ENCODE results near the gene SERPINA10.

SERPINA10 gene, protein sequence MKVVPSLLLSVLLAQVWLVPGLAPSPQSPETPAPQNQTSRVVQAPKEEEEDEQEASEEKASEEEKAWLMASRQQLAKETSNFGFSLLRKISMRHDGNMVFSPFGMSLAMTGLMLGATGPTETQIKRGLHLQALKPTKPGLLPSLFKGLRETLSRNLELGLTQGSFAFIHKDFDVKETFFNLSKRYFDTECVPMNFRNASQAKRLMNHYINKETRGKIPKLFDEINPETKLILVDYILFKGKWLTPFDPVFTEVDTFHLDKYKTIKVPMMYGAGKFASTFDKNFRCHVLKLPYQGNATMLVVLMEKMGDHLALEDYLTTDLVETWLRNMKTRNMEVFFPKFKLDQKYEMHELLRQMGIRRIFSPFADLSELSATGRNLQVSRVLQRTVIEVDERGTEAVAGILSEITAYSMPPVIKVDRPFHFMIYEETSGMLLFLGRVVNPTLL

DNA sequence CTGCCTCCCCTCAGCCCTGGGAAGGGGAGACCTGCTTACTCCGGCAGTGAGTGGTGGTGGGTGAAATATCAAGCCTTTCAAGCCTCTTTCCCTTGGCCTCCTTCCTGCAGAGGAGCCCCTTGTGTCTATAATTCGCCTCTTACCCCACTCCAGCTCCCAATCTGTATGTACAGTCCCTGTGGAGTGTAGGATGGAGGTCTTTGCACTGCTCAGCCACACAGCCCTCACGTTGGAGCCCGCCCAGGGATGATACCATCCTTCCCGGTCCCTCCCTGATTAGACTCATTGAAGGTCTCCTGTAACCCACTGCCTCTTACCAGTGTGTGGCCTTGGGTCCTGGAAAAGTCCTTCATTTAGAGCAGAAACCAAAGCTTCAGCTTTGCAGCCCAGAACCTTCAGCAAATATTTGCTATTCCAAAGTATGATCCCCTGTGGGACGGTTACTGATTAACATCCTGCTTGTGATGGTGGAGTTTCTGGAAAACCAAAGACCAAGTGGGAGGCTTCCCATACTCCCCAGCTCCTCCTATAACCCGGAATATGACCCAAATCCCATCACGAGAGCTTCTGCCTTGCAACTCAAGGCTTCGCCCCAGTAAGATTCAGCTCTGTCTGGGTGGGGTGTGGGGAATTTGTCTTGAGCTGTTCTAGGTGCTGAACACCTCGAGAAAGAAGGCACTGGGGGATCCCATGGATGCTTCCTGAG, at the start of gene SERPINA10:
Gene SERPINA10 (minus strand): TSS at position 397 of the 706 bp plus-strand sequence. CDS start 2,675 bp downstream, outside the sequence.
- no peak within 1 kb of the TSS for H3K4me3 ChIP-seq (ENCODE audit: low read depth, low read length)
- no peak for DNase-seq (ENCODE audit: low read depth)
- TF ChIP-seq MYC (IDR thresholded peaks at IDR 0.05; ENCODE audit: low read depth, low read length) (no peak), POLR2A (IDR thresholded peaks at IDR 0.05; ENCODE audit: extremely low read depth, insufficient read length) (no peak)
- TF ChIP-seq, protein P1, sequence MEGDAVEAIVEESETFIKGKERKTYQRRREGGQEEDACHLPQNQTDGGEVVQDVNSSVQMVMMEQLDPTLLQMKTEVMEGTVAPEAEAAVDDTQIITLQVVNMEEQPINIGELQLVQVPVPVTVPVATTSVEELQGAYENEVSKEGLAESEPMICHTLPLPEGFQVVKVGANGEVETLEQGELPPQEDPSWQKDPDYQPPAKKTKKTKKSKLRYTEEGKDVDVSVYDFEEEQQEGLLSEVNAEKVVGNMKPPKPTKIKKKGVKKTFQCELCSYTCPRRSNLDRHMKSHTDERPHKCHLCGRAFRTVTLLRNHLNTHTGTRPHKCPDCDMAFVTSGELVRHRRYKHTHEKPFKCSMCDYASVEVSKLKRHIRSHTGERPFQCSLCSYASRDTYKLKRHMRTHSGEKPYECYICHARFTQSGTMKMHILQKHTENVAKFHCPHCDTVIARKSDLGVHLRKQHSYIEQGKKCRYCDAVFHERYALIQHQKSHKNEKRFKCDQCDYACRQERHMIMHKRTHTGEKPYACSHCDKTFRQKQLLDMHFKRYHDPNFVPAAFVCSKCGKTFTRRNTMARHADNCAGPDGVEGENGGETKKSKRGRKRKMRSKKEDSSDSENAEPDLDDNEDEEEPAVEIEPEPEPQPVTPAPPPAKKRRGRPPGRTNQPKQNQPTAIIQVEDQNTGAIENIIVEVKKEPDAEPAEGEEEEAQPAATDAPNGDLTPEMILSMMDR (IDR thresholded peaks at IDR 0.05; ENCODE audit: low read depth, low read length): no peak
- TF ChIP-seq, protein P2, sequence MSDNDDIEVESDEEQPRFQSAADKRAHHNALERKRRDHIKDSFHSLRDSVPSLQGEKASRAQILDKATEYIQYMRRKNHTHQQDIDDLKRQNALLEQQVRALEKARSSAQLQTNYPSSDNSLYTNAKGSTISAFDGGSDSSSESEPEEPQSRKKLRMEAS (IDR thresholded peaks at IDR 0.05; ENCODE audit: low read depth, low read length): no peak

- DNase-seq (ENCODE audit: low read depth): peak; percentile 22
- TF ChIP-seq, protein P1 (IDR thresholded peaks at IDR 0.05; ENCODE audit: low read depth, low read length): no peak
- no peak overlapping the region for H3K4me3 ChIP-seq (ENCODE audit: low read depth, low read length)
Measured at GRCh38 chr14:94342334-94342934, 49.4 kb upstream of the SERPINA10 start.

GRCh38 chr14:94341656-94342333, 48.7 kb upstream of the SERPINA10 start:
- peak; percentile 39 for DNase-seq (ENCODE audit: low read depth)
- TF ChIP-seq, protein P2 (IDR thresholded peaks at IDR 0.05; ENCODE audit: low read depth, low read length): no peak
- no peak for TF ChIP-seq POLR2A (IDR thresholded peaks at IDR 0.05; ENCODE audit: extremely low read depth, insufficient read length)
- no peak for TF ChIP-seq MYC (IDR thresholded peaks at IDR 0.05; ENCODE audit: low read depth, low read length)
- TF ChIP-seq, protein P1 (IDR thresholded peaks at IDR 0.05; ENCODE audit: low read depth, low read length): no peak
- H3K4me3 ChIP-seq (ENCODE audit: low read depth, low read length): no peak overlapping the region

DNA sequence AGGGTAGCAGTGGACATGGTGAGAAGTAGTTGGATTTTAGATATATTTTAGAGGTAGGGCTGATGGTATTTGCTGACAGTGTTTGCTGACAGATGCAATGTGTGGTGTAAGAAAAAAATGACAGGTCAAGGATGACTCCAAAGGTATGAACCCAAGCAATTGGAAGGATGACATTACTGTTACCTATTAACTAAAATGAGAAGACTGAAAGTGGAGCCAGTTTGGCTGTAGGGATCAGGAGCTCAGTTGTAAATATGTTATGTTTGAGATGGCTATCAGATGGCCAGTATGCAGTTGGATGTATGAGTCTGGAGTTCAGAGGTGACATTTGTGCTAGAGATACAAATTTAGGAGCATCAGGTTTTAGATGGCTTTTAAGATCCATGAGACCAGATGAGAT, 47.5 kb upstream of the SERPINA10 start:
- no peak overlapping the region for H3K4me3 ChIP-seq (ENCODE audit: low read depth, low read length)
- DNase-seq (ENCODE audit: low read depth): no peak
- TF ChIP-seq, protein P2 (IDR thresholded peaks at IDR 0.05; ENCODE audit: low read depth, low read length): no peak
- TF ChIP-seq POLR2A (IDR thresholded peaks at IDR 0.05; ENCODE audit: extremely low read depth, insufficient read length): no peak
- no peak for TF ChIP-seq MYC (IDR thresholded peaks at IDR 0.05; ENCODE audit: low read depth, low read length)
- TF ChIP-seq, protein P1 (IDR thresholded peaks at IDR 0.05; ENCODE audit: low read depth, low read length): no peak

DNA sequence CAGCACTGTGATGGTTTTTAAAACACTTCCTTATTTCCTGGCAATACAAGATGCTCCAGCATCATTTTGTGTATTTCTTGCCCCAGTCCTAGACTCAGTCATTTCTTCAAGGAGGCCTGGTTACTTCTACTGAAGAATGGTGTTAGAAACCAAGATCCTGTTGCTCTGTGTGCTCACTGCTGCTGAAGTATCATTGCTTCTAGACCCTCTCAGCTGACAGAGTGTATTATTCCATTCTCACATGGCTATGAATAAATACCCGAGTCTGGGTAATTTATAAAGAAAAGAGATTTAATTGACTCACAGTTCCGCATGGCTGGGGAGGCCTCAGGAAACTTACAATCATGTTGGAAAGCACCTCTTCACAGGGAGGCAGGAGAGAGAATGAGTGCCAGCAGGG, 45.0 kb upstream of the SERPINA10 start:
- H3K4me3 ChIP-seq (ENCODE audit: low read depth, low read length): no peak overlapping the region
- DNase-seq (ENCODE audit: low read depth): no peak
- TF ChIP-seq, protein P2 (IDR thresholded peaks at IDR 0.05; ENCODE audit: low read depth, low read length): no peak
- TF ChIP-seq POLR2A (IDR thresholded peaks at IDR 0.05; ENCODE audit: extremely low read depth, insufficient read length) (no peak), MYC (IDR thresholded peaks at IDR 0.05; ENCODE audit: low read depth, low read length) (no peak)
- TF ChIP-seq, protein P1 (IDR thresholded peaks at IDR 0.05; ENCODE audit: low read depth, low read length): no peak

Measured in NB4 (cell line).